ENCODE data around the gene TIMM29. TPM values are rescaled to one million over a fixed set of nuclear protein-coding genes. Genes with fewer than 3 reads are reported as not detected.
A peak's percentile ranks its signal among the peaks of the same experiment; 100 is the strongest.

Gene TIMM29
- total RNA-seq, 1 donor from 2014 or later: 28.0 TPM

- H3K9me3 Mint-ChIP-seq: no peaks in the 10 kb centered on the region
- no peak overlapping the region for H3K27ac Mint-ChIP-seq (ENCODE audit: unreplicated experiment)
- no peaks in the 10 kb centered on the region for H3K27me3 Mint-ChIP-seq (ENCODE audit: low read depth)
- no peaks in the 10 kb centered on the region for H3K36me3 Mint-ChIP-seq (ENCODE audit: low read depth)
- no peak overlapping the region for H3K4me3 Mint-ChIP-seq
- TF ChIP-seq CTCF (conservative IDR thresholded peaks at IDR 0.05): no peak
- peaks cover 43% of the 10 kb centered on the region for H3K4me1 Mint-ChIP-seq
- no peak for DNase-seq (ENCODE audit: low read depth, low spot score)
Measured at GRCh38 chr19:10894911-10895213, 33.7 kb upstream of the TIMM29 start.

DNA sequence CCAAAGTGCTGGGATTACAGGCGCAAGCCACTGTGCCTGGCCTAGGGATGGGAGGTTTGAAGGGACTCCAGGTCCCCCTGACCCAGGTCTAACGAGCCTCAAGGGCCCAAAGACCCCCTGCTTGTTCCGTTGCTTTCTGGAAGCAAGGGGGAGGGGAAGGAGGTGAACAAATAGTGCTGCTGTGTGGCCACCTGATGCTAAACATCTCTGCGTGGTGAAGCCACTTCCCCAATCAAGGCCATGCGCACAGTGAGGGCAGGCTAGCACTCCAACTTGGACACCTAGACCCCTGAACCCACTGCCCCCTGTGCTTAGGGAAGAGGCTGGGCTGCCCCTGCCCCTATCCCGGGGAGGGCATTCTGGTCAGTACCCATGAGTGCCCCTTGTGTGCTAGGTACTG is 33.2 kb upstream of the TIMM29 start:
- Mint-ChIP-seq H3K9me3 (no peaks in the 10 kb centered on the region), H3K4me1 (peaks cover 47% of the 10 kb centered on the region), H3K36me3 (ENCODE audit: low read depth) (no peaks in the 10 kb centered on the region), H3K27ac (ENCODE audit: unreplicated experiment) (no peak overlapping the region), H3K4me3 (no peak overlapping the region), H3K27me3 (ENCODE audit: low read depth) (no peaks in the 10 kb centered on the region)
- no peak for TF ChIP-seq CTCF (conservative IDR thresholded peaks at IDR 0.05)
- no peak for DNase-seq (ENCODE audit: low read depth, low spot score)

DNA sequence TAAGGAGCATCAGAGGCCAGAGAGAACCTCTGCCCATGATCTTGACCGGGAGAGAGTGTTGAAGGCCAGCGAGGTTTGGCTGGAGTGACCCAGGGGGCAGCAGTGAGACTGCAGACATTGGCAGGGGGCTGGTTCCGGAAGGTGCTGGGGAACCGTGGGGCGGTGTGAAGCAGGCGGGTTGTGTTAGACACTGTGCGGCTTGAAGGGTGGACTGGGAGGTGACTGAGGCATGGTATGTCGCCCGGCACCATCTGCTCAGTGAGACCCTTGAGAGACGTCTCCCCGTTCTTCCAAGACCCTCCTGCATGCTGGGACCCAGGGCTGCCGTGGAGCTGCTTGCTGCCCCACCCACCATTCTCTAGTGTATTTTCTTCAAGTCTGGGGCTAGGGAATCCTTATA is 32.7 kb upstream of the TIMM29 start:
- H3K9me3 Mint-ChIP-seq: no peaks in the 10 kb centered on the region
- peak overlapping the region; percentile 68 for H3K27ac Mint-ChIP-seq (ENCODE audit: unreplicated experiment)
- no peak for TF ChIP-seq CTCF (conservative IDR thresholded peaks at IDR 0.05)
- no peak for DNase-seq (ENCODE audit: low read depth, low spot score)
- no peak overlapping the region for H3K4me3 Mint-ChIP-seq
- no peaks in the 10 kb centered on the region for H3K36me3 Mint-ChIP-seq (ENCODE audit: low read depth)
- H3K4me1 Mint-ChIP-seq: peaks cover 45% of the 10 kb centered on the region
- H3K27me3 Mint-ChIP-seq (ENCODE audit: low read depth): no peaks in the 10 kb centered on the region

GRCh38 chr19:10896851-10897526 is 31.6 kb upstream of the TIMM29 start:
- Mint-ChIP-seq H3K27ac (ENCODE audit: unreplicated experiment) (no peak overlapping the region), H3K4me1 (peaks cover 34% of the 10 kb centered on the region), H3K4me3 (no peak overlapping the region), H3K9me3 (no peaks in the 10 kb centered on the region), H3K27me3 (ENCODE audit: low read depth) (no peaks in the 10 kb centered on the region), H3K36me3 (ENCODE audit: low read depth) (no peaks in the 10 kb centered on the region)
- no peak for DNase-seq (ENCODE audit: low read depth, low spot score)
- no peak for TF ChIP-seq CTCF (conservative IDR thresholded peaks at IDR 0.05)

DNA sequence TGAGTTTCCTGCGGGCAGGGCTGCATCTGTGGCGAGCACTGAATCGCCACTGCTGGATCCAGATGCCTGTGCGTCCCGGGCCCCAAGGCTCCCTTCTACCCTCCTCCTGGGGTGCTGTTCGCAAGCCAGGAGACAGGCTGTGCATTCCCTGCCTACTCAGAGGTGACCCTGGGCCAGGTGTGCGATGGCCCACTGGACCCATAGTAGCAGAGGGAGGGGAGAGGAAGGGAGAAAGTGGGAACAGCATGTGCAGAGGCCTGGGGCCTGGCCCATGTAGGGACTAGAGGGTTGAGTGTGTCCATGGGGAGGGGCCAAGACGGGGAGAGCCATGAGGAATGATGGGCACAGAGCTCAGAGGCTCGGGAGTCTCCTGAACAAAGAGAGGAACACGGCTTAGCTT is 30.0 kb upstream of the TIMM29 start:
- H3K4me1 Mint-ChIP-seq: peaks cover 27% of the 10 kb centered on the region
- H3K4me3 Mint-ChIP-seq: no peak overlapping the region
- no peaks in the 10 kb centered on the region for H3K27me3 Mint-ChIP-seq (ENCODE audit: low read depth)
- no peaks in the 10 kb centered on the region for H3K9me3 Mint-ChIP-seq
- TF ChIP-seq CTCF (conservative IDR thresholded peaks at IDR 0.05): no peak
- no peak for DNase-seq (ENCODE audit: low read depth, low spot score)
- peaks cover 7% of the 10 kb centered on the region for H3K36me3 Mint-ChIP-seq (ENCODE audit: low read depth)
- peak overlapping the region; percentile 62 for H3K27ac Mint-ChIP-seq (ENCODE audit: unreplicated experiment)
